Endothelial cell (in vitro differentiated cells): ENCODE measurements around the gene GMNN. TPM values are rescaled to one million over a fixed set of nuclear protein-coding genes. Genes with fewer than 3 reads are reported as not detected.
"Not testable (repeated sequence)": the region's sequence is repeated elsewhere in the genome, so short reads cannot be mapped to it uniquely, and the experiment has no call there.

Source experiments
- DNase-seq: peaks from one replicate; pipeline ENCODE4 v3.0.0; 2021; ENCODE audit warnings: low spot score
- H3K27ac Mint-ChIP-seq: one replicate; pipeline ENCODE4 v1.8.0; 2021; ENCODE audit warnings: mixed read lengths, inconsistent platforms; ENCODE audit not compliant: unreplicated experiment
- H3K27me3 Mint-ChIP-seq: one replicate; pipeline ENCODE4 v1.8.0; 2021; ENCODE audit warnings: mild to moderate bottlenecking, moderate library complexity, mixed read lengths, inconsistent platforms; ENCODE audit not compliant: unreplicated experiment
- H3K36me3 Mint-ChIP-seq: one replicate; pipeline ENCODE4 v1.8.0; 2021; ENCODE audit warnings: mild to moderate bottlenecking, low read depth, mixed read lengths, inconsistent platforms; ENCODE audit not compliant: unreplicated experiment
- H3K4me1 Mint-ChIP-seq: one replicate; pipeline ENCODE4 v1.8.0; 2021; ENCODE audit warnings: mild to moderate bottlenecking, mixed read lengths, inconsistent platforms; ENCODE audit not compliant: unreplicated experiment
- H3K4me3 Mint-ChIP-seq: one replicate; pipeline ENCODE4 v1.8.0; 2021; ENCODE audit warnings: mild to moderate bottlenecking, mixed read lengths, inconsistent platforms; ENCODE audit not compliant: unreplicated experiment
- H3K9me3 Mint-ChIP-seq: one replicate; pipeline ENCODE4 v1.8.0; 2021; ENCODE audit warnings: mixed read lengths, inconsistent platforms; ENCODE audit not compliant: unreplicated experiment
- total RNA-seq: library from RNA; stranded (reverse); fragmentation: NEBNext Ultra II Directional; extraction: Animal tissue kit (Norgen Biotek cat#: 25700); gene quantifications from one replicate; pipeline ENCODE4 v1.2.1, GENCODE V29; 2021; ENCODE audit not compliant: unreplicated experiment
- TF ChIP-seq, protein P1 (sequence below): fragments of 200-600 bp; sonication (generic); IDR thresholded peaks from one replicate; pipeline ENCODE4 v1.5.0; 2021; ENCODE audit warnings: antibody characterized with exemption; ENCODE audit not compliant: unreplicated experiment

The GMNN gene
- total RNA-seq, 1 donor from 2014 or later: 24.7 TPM

DNA sequence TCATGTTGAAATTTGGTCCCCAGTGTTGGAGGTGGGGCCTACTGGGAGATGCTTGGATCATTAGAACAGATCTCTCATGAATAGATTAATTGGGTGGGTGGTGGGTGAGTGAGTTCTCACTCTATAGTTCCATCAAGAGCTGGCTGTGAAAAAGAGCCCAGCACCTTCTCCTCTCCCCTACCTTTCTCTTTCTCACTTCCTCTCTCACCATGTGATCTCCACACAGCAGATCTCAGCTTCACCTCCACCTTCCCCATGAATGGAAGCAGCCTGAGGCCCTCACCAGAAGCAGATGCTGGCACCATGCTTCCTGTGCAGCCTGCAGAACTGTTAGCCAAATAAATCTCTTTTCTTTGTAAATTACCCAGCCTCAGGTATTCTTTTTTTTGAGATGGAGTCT is 12.9 kb upstream of the GMNN start:
- no peak overlapping the region for H3K4me3 Mint-ChIP-seq
- peaks cover 3% of the 10 kb centered on the region for H3K27me3 Mint-ChIP-seq
- DNase-seq: no peak
- no peaks in the 10 kb centered on the region for H3K4me1 Mint-ChIP-seq
- TF ChIP-seq, protein P1, sequence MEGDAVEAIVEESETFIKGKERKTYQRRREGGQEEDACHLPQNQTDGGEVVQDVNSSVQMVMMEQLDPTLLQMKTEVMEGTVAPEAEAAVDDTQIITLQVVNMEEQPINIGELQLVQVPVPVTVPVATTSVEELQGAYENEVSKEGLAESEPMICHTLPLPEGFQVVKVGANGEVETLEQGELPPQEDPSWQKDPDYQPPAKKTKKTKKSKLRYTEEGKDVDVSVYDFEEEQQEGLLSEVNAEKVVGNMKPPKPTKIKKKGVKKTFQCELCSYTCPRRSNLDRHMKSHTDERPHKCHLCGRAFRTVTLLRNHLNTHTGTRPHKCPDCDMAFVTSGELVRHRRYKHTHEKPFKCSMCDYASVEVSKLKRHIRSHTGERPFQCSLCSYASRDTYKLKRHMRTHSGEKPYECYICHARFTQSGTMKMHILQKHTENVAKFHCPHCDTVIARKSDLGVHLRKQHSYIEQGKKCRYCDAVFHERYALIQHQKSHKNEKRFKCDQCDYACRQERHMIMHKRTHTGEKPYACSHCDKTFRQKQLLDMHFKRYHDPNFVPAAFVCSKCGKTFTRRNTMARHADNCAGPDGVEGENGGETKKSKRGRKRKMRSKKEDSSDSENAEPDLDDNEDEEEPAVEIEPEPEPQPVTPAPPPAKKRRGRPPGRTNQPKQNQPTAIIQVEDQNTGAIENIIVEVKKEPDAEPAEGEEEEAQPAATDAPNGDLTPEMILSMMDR: no peak
- H3K27ac Mint-ChIP-seq: no peak overlapping the region
- no peaks in the 10 kb centered on the region for H3K9me3 Mint-ChIP-seq
- no peaks in the 10 kb centered on the region for H3K36me3 Mint-ChIP-seq

GRCh38 chr6:24763578-24763977 is 11.2 kb upstream of the GMNN start:
- Mint-ChIP-seq H3K36me3 (no peaks in the 10 kb centered on the region), H3K27me3 (peaks cover 3% of the 10 kb centered on the region), H3K27ac (no peak overlapping the region), H3K4me3 (no peak overlapping the region), H3K9me3 (no peaks in the 10 kb centered on the region), H3K4me1 (no peaks in the 10 kb centered on the region)
- no peak for DNase-seq
- TF ChIP-seq, protein P1: no peak

DNA sequence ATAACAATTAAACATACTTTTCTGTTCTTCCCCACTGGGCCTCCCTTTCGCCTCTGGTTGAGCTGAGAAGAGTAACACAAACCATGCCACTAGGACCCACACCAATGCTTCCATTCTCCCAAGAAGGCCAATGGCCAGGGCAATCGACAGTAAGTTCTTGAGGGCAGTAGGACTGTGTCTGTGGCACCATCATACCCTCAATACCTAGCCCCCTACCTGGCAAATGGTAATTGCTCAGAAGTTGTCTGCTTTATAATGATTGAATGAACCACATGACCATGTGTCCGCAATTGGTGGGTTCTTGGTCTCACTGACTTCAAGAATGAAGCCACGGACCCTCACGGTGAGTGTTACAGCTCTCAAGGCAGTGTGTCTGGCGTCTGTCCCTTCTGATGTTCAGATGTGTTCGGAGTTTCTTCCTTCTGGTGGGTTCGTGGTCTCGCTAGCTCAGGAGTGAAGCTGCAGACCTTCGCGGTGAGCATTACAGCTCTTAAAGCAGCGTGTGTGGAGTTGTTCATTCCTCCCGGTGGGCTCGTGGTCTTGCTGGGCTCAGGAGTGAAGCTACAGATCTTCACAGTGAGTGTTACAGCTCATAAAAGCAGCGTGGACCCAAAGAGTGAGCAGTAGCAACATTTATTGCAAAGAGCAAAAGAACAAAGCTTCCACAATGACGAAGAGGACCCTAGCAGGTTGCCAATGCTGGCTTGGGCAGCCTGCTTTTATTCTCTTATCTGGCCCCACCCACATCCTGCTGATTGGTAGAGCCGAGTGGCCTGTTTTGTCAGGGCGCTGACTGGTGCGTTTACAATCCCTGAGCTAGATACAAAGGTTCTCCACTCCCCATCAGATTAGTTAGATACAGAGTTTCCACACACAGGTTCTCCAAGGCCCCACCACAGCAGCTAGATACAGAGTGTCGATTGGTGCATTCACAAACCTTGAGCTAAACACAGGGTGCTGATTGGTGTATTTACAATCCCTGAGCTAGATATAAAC is 9.6 kb upstream of the GMNN start:
- not testable (repeated sequence) for H3K4me1 Mint-ChIP-seq, DNase-seq, H3K27ac Mint-ChIP-seq, H3K27me3 Mint-ChIP-seq, H3K9me3 Mint-ChIP-seq, H3K36me3 Mint-ChIP-seq, H3K4me3 Mint-ChIP-seq

DNA sequence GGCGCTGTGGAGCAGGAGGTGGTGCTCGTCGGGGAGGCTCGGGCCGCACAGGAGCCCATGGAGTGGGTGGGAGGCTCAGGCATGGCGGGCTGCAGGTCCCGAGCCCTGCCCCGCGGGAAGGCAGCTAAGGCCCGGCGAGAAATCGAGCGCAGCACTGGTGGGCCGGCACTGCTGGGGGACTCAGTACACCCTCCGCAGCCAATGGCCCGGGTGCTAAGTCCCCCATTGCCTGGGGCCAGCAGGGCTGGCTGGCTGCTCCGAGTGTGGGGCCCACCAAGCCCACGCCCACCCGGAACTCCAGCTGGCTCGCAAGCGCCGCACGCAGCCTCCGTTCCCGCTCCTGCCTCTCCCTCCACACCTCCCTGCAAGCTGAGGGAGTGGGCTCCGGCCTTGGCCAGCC is 8.8 kb upstream of the GMNN start:
- H3K4me1 Mint-ChIP-seq, DNase-seq, H3K4me3 Mint-ChIP-seq, H3K27ac Mint-ChIP-seq, H3K36me3 Mint-ChIP-seq, H3K27me3 Mint-ChIP-seq, H3K9me3 Mint-ChIP-seq: not testable (repeated sequence)

GRCh38 chr6:24766680-24767462 is 7.9 kb upstream of the GMNN start:
- Mint-ChIP-seq H3K9me3 (no peaks in the 10 kb centered on the region), H3K36me3 (no peaks in the 10 kb centered on the region), H3K27ac (no peak overlapping the region), H3K27me3 (peaks cover 3% of the 10 kb centered on the region), H3K4me1 (no peaks in the 10 kb centered on the region), H3K4me3 (no peak overlapping the region)
- no peak for DNase-seq
- TF ChIP-seq, protein P1: no peak

DNA sequence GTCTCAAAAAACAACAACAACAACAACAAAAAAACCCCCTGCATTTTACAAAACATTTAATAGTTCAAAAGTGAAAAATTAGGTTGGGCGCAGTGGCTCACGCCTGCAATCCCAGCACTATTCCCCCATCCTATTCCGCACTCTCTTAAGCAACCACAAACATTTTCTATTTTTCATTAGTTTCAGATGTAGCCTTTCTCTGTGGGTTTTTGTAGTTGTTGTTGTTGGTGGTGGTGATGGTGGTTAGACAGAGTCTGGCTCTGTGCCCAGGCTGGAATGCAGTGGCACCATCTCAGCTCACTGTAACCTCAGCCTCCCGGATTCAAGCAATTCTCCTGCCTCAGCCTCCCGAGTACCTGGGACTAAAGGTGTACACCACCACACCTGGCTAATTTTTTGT is 6.4 kb upstream of the GMNN start:
- DNase-seq: no peak
- Mint-ChIP-seq H3K27ac (no peak overlapping the region), H3K4me1 (no peaks in the 10 kb centered on the region), H3K9me3 (no peaks in the 10 kb centered on the region), H3K4me3 (no peak overlapping the region), H3K36me3 (no peaks in the 10 kb centered on the region), H3K27me3 (peaks cover 3% of the 10 kb centered on the region)
- TF ChIP-seq, protein P1: no peak
